ENCODE data around the gene COMMD10.

Gene COMMD10

DNA sequence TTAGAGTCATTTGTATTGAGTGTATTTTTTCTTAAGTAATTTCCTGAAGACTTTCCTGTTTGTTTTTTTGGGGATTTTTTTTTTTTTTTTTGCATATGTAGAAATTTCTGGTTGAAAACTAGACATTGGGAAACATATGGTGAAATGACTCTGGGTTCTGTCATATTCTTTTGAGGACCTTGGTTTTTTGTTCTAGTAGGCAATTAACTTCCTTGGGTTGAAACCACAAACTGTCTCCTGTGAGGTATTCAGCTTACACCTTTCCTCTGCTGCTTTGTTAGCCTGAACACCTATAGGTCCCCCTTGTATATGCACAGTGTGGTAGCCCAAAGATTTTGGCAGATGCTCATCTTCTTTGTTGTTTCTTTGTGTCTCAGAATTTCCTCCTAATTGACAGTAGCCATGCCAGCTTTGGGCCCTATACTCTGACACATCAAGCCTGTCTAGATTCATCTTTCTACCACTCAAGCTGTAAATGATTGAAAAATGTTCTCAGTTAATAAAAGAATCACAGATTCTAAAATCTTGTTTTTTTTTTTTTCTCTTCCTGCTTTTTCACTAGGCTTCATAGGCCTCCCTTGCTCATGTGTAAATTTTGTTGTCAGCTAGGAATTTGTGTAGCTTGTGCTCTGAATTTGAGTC lies 140.6 kb downstream of the COMMD10 start:
- DNase-seq = peak; percentile 71

DNA sequence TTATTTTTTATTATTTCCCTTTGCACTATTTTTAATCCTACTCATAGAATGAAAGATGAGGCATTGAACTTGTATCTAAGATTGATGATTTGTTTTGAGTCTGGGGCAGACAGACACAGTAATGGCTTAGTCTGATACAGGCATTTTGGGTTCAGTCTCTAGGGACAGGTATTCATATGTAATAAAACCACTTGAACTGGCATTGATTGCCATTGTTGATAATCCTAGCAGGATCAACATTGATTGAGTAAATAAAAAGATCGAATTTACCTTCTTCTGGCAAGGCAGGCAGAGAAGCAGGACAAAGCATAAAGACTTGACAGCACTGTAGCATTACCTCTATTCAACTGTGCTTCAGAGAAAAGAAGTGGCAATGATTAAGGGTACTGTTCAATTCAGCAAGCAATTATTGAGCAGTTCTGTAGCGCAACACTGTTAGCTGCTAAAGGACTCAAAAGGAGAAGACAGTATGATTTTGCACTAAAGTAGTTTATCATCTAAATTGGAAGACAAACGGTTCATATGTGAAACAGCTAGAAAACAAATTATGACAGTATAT lies 144.4 kb downstream of the COMMD10 start:
- DNase-seq = no peak

DNA sequence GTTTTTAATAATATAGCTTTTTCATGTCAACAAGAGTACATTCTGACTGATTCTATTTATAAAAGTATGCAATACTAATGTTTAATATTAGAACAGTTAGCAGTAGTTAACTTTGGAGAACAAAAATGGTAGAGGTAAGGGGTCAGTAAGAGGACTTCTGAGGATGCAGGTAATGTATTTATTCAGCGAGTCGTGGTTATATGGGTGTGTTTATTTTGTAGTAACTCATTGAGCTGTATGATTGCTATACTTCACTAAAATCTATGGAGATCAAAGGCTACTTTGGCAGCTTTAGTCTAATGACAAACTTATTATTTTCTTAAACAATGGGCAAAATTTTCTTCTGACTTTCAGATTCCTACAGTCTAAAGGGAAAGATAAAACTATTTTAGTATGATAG lies 146.5 kb downstream of the COMMD10 start:
- no peak for DNase-seq

DNA sequence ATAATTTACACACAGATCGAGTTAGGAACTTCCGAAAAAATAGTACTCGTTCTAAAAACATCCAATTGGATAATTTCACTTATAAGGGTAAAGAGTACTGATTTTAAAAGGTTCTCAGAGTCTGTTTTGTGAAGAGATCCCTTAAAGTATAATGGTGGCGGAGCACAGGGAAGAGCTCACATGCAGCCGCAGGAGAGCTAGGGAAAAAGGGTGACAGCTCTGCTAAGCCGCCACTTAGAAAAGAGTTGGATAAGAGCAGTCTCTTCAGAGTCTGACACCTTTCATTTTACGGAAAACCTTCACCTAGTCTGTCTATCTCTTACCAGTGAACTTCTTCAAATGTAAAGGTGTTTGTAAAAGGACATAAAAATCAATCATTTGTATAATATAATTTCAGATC lies 149.9 kb downstream of the COMMD10 start:
- no peak for DNase-seq

DNA sequence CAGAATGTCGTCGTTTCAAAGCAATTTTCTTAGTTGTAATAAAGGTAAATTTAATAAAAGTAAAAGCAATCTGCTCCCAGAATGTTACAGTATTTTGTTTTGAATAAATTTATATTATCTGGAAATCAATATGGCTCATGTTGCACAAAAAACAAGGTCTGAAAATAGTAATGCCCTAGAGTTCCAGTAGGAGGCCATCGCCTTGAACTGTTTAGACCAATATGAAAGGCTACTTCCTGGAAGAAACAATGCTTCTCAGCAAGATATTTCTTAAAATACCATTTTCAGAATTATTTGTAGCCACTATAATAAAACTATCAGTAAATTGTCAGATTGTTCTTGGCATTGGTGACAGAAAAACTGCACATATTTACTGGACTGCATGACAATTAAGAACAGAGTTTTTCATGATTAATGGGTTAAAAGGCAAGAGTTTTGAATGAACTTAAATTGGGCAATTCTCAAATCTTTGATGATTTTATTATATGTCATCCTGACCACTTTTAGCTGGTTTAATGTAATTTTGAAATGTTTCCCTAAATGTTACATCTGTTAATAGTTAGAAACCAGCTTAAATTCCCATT lies 153.2 kb downstream of the COMMD10 start:
- DNase-seq = no peak

DNA sequence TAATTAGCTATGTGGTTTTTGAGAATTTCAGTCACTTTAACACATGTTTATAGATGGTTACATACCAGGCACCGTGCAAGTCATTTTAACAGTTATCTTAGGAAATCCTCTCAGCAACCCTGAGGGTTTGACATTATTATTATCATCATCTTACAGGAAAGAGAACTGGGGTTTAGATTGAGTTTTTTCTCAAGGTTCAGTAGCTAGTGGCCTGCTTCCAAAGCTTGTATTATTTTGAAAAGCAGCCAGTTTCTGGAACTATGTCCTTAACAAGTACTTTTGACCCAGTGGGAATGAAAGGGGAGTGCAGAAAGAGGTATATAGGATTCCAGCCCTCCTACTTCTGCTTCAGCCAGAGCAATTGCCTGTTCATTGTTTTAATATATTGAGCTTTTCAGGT lies 157.5 kb downstream of the COMMD10 start:
- no peak for DNase-seq

DNA sequence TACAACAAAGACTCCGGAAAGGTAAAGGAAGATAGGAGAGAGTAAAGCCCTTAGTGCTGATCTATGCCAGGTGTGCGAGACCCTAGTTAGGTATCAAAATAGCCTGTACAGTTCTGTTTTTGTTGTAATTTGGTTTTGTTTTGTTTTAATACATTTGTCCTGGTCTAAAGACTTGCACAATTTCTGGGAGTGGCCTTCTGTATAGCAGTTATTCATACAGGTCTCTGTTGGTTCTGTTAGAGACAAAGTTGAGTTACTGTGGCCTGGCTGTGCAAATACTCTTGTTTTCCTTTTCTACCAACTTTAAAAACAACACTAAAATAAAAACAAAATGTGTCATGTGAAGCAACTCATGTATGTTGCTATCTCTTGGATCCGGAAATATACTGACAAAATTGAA lies 163.6 kb downstream of the COMMD10 start:
- no peak for DNase-seq

DNA sequence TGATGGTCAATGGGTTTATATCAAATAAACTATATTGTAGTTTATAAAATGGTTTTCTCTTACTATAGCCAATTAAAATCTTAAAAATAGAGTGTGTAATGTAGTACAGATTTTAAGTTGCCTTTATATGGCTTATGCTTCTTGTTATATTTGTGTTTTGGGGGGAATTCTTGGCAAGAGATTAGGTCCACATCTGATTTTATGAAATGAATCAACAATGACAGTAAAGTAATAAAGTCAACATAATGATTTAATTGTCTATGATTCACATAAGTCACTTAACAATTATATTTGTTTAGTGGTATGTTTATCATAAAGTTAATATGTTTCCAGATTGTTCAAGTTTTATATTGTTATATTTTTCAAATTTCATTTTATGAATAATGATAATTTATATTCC lies 164.8 kb downstream of the COMMD10 start:
- no peak for DNase-seq

DNA sequence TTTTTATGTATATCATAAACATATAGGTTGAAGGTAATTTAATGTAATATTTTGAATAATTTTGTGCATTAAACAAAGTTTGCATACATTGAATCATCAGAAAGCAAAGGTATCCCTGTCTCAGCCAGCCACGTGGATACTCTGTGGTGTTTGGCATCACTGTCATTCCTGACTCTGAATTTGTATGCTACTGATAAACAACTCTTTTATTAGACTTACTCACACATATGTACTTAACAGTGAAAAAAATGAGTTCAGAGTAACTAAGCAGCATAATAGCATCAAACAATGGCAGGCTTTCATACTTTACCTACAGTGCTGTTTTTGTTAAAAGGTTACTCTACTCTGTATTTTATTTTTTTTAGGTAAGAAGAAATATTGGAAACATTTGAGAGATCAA lies 171.9 kb downstream of the COMMD10 start:
- DNase-seq = no peak

DNA sequence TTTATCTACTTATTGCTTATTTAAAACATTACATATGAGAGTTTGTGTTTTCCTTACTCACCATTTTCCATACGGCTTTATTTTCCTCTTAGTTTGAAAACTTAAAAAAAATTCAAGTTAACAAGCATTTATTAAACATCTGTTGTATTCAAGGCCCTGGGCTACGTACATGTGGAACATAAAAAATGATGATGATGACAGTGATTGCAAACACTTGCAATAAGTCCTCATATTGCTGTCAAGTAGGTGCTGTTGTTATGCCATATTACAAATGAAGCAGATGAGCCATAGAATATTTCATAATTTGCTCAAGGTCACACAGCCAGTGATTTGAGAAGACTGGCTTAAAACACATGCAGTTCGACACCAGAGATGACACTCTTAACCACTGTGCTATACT lies 180.6 kb downstream of the COMMD10 start:
- DNase-seq = no peak

DNA sequence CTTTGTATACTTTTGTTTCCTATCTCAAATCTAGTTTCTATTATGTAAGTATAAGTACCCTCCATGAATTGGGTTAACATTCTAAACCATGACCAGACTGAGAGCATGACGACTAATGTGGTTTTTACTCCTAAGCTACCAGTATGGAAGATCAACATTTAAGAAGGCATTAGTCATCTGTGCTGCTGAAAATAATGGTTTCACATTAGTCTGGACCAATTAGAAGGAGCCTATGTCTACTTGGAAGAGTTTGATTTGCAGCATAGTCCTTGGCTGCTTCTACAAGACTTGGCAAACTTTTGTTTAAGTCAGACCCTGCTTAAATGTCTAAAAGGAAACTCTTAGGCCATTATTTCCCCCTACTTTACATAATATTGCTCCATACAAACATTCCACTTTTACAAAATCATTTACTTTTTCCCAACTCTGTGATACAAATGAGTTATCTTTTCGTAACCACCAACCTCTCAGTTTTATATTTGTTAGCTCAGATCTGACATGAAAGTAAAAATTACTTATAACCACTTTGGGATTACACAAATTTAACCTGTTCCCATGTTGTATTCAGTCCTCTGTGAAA lies 186.7 kb downstream of the COMMD10 start:
- DNase-seq = peak; percentile 75

DNA sequence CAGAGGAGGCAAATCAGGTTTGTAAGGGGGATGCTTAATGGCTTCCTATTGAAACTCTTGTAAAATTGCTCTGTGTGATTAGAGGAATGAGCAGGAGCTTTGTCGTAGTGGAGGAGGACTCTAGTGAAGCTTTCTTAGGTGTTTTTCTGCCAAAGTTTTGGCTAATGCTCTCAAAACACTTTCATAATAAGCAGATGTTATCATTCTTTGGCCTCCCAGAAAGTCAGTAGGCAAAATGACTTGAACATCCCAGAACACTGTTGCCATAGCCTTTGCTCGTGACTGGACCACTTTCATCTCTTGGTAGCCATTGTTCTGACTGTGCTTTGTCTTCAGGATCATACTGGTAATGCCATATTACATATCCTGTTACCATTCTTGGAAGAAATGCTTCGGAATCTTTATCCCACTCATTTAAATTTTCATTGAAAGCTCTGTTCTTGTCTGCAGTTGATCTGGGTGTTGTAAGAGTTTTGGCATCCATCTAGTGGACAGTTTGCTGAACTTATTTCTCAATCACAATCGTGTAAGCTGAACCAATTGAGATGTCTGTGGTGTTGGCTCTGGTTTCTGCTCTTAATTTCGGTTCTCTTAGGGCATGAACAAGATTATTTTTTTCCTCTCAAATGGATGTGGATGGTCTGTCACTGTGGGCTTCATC lies 187.6 kb downstream of the COMMD10 start:
- DNase-seq = no peak

DNA sequence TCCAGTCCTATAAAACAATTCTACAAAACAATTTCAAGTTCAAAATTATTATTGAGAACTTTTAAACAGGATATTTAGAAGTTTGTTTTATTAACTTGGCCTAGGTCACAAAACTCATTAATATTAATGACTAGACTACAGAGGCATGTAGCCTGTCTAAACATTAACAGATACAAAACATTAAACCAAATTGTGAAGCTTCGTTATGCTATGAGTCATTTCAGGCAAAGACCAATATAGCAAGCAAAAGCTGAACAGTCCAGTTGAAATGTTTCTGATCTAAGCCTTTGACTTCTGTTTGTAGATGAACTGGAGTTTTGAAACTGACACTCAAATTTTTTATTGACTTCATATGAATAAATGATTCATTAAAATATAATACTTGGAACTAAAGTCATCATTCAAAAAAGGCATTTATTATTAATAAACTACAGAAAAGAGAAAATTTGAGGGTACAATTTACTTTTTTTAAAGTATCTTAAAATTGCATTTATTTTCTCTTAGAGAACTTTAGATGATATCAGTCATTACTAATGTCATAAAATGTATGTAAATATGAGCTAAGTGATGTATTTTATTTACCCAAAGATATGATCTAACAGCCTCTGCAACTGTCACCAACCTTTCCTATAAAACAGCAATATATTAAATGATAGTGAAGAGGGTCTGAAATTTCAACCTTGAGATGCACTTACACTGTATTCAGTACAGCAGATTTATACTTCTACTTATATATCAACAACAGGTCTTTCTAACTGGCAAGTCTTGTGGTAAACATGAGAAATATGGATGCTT lies 188.8 kb downstream of the COMMD10 start:
- DNase-seq = no peak

DNA sequence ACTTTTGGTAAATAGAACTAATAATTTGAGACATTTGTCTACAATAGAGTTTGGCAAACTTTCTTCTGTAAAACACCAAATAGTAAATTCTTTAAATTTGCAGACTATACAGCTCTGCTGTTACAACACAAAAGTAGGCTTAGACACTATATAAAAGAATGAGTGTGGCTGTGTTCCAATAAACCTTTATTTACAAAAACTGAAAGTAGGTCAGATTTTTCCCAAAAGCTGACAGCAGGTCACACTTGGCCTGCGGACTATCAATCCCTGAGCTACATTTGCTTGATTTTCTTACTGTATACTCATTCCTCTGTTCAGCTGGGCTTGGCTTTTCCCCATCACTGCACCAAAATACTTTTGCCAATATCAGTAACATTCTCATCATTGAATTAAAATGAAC lies 189.4 kb downstream of the COMMD10 start:
- no peak for DNase-seq

DNA sequence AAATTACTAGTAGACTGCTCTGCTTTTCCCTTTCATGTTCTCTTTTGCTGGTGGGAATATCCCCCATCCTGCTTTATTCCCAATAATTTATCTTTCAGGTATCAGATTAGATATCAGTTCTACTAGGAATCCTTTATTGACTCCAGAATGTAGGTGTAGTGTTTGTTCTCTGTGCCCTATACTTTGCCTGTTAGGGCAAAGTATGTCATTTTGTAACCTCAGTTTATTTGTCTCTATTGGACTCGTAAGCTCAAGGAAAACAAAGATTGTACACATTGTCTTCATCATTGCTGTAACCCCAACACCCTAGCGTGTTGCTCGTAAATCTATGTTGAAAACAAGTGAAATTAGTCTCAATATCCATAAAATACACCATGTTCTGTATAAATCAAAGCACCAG lies 190.5 kb downstream of the COMMD10 start:
- no peak for DNase-seq

DNA sequence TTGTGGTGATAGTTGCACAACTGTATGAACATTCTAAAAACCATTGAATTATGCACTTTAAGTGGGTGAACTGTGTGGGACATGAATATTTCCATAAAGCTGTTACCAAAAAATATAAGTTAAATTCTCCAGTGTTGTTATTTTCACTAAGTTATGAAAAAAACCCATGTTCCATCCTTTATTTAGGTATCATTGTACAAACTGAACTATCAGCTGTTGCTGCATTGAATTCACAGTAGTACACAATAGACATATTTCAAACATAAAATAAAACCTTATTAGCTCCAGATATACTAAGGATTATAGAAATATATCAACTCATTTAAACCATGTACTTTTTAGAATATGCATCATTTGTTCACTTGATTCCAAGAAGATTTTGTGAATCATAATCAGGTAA lies 192.1 kb downstream of the COMMD10 start:
- no peak for DNase-seq

DNA sequence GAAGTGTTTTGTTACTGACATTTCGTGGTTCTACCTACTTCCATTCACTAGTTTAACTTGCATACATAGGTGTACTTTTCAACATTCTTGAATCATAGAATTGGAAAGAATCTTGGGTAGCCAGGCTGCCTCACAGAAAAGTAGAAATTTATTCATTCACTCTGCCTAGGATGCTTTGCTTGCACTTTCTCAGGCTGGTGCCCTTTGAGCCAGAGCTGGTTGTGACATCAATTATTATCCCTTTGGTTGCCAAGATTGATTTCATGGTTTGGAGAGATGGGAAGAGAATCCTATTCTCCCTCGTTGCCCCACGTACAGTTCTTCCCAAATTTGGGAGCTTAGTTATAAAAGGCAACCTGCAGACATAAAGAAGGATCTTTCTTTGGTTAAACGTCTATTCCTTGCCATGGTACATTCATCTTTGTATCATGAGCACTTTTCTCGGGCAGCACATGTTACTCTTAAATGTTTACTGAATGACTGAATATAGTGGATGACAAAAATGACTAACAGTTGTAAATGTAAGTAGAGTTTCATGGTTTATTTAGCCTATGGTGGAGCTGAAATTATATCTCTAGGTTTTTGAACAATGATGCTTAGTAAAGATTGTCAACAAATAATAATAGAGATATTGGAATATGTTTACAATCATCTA lies 195.5 kb downstream of the COMMD10 start:
- DNase-seq = no peak

DNA sequence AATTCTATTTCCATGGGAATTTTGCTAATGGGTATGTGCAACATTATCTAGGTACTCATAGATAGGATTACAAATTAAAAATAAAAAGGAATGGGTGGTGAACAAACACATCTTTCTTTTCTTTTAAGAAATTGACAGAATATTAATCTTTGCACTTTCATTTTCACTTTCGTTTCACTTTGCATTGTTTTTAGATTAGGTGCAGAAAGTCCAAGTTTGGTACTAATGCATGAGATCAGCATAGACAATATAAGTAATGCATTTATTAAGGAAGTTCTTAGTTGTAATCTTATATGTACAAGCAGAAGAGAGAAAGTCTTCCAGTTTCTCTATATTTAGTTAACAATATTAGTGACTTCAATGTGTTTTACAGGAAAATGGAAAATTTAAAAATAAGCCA lies 196.5 kb downstream of the COMMD10 start:
- DNase-seq = peak; percentile 42

DNA sequence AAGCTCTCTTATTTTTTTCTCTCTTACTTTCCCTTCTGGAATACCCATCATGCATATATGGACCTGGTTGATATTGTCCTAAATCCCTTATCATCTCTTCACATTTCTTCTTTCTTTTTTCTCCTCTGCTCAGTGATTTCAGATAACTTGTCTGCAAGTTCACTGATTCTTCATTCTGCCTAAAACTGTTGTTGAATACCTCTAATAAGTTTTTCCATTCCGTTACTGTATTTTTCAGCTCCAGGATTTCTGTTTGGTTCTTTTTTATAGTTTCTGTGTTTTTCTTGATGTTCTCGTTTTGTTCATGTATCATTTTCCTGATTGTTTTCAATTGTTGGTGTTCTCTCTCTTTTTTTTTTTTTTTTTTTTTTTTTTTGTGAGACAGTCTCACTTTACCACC lies 203.7 kb downstream of the COMMD10 start:
- DNase-seq = no peak

DNA sequence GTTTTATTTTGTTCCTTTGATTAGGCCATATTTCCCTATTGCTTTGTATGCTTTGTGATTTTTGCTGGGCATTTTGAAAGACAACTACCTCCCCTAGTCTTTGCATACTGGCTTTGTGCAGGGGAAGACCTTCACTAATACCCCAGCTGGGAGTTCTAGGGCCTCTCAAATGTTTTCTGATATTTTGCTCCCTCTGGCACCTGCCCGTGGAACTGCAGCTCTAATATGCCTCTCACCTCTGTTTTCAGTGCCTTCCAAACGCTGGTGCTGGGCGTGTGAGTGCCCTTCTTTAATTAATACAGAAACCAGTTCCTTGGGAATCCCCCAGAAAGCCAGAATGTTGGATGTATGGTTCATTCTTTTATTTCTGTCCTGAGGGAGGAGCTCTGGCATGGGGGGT lies 204.5 kb downstream of the COMMD10 start:
- DNase-seq = no peak

DNA sequence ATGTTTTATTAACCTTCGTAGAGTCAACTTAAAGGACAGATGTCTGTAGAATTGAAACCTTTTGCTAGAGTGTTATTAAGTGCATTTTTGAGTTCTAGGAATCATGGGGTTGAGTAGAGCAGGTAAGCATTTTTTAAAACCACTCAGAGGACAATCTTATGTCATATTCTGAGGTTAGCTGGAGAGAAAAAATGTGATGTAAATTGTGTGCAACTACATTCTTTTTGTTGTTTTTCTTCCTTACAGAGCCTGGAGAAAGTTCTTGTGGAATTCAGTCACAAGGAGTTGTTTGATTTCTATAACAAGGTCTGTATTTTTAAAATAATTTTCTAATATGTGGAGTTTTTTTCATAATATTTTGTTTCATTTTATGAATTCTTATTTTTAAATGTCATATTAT lies 206.4 kb downstream of the COMMD10 start:
- no peak for DNase-seq

DNA sequence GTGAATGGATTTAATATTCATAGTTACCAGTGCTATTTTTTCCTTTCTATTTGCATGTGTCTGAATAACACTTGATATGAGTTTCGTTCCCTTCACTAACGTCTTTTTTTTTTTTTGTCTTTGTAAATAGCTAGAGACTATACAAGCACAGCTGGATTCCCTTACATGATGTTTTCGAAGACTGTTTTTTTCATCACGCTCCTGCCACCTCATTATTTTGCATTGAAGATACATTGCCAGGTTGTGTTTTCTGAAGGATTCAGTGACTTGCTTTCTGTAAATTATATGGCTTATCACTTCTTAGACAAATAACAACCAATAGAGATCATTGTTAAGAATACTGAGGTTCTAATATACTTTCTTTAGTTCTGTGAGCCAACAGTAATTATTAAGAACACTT lies 207.5 kb downstream of the COMMD10 start:
- no peak for DNase-seq

Measured in inflammatory macrophage treated with lipopolysaccharide for 4 hours (primary cell).